HepG2 (cell line): ENCODE measurements around the gene TBC1D22A. TPM values are rescaled to one million over a fixed set of nuclear protein-coding genes. Genes with fewer than 3 reads are reported as not detected.

ENCODE experiments used
- BHLHE40 ChIP-seq: IDR thresholded peaks from 2 replicates; pipeline ENCODE4 v1.6.1; 2011; ENCODE audit warnings: low read length, improper control_type of control experiment
- CC2D1A ChIP-seq: sonication (generic); formaldehyde crosslinking; IDR thresholded peaks from 2 replicates; pipeline ENCODE4 v1.8.1; 2023; ENCODE audit warnings: mild to moderate bottlenecking, missing genetic modification reagents
- GATAD2A ChIP-seq: IDR thresholded peaks from 2 replicates; pipeline ENCODE4 v1.6.1; 2016
- HDAC2 ChIP-seq: sonication (generic); formaldehyde crosslinking; IDR thresholded peaks from 2 replicates; pipeline ENCODE4 v1.4.0; 2020; ENCODE audit warnings: missing genetic modification reagents
- MED1 ChIP-seq: sonication (generic); formaldehyde crosslinking; IDR thresholded peaks from 2 replicates; pipeline ENCODE4 v1.4.0; 2020; ENCODE audit warnings: missing genetic modification reagents
- MXD4 ChIP-seq: IDR thresholded peaks from 2 replicates; pipeline ENCODE4 v1.6.1; 2016; ENCODE audit warnings: mild to moderate bottlenecking, missing biosample characterization, missing genetic modification reagents
- NR1H2 ChIP-seq: sonication (generic); formaldehyde crosslinking; IDR thresholded peaks from 2 replicates; pipeline ENCODE4 v1.8.1; 2022; ENCODE audit warnings: low read depth, missing genetic modification reagents, borderline replicate concordance
- SAP130 ChIP-seq: IDR thresholded peaks from 2 replicates; pipeline ENCODE4 v1.6.1; 2016; ENCODE audit warnings: low read depth
- SMARCC2 ChIP-seq: fragments of 450-650 bp; IDR thresholded peaks from 2 replicates; pipeline ENCODE4 v1.6.1; 2017; ENCODE audit warnings: antibody characterized with exemption, mild to moderate bottlenecking
- SOX6 ChIP-seq, 2 experiments: fragments of 450-650 bp in 1 of 2; sonication (generic) in 1 of 2; formaldehyde crosslinking in 1 of 2; IDR thresholded peaks; 2 replicates each; pipeline versions ENCODE4 v1.4.0 to v1.6.1; 2017 to 2020; ENCODE audit warnings: antibody characterized with exemption in 1 of 2, mild to moderate bottlenecking in 1 of 2, missing genetic modification reagents in 1 of 2
- TBP ChIP-seq: sonication (generic); formaldehyde crosslinking; IDR thresholded peaks from 2 replicates; pipeline ENCODE4 v1.5.0; 2020; ENCODE audit warnings: missing genetic modification reagents
- TCF12 ChIP-seq, 2 experiments: fragments of 450-650 bp in 1 of 2; sonication (generic) in 1 of 2; formaldehyde crosslinking in 1 of 2; IDR thresholded peaks; 2 replicates each; pipeline versions ENCODE4 v1.6.1 to v1.8.0; 2017 to 2022; ENCODE audit warnings: antibody characterized with exemption in 1 of 2, mild to moderate bottlenecking in 1 of 2, missing genetic modification reagents in 1 of 2, moderate library complexity in 1 of 2
- THYN1 ChIP-seq: sonication (generic); formaldehyde crosslinking; IDR thresholded peaks from 2 replicates; pipeline ENCODE4 v1.8.1; 2023; ENCODE audit warnings: low read depth, mild to moderate bottlenecking, moderate library complexity, missing genetic modification reagents, borderline replicate concordance
- WIZ ChIP-seq: sonication (generic); formaldehyde crosslinking; IDR thresholded peaks from 2 replicates; pipeline ENCODE4 v1.5.1; 2020; ENCODE audit warnings: mild to moderate bottlenecking, missing genetic modification reagents
- ZKSCAN5 ChIP-seq: sonication (generic); formaldehyde crosslinking; IDR thresholded peaks from 2 replicates; pipeline ENCODE4 v1.5.1; 2020; ENCODE audit warnings: mild to moderate bottlenecking, missing genetic modification reagents
- ZNF24 ChIP-seq: fragments of 450-650 bp; IDR thresholded peaks from 2 replicates; pipeline ENCODE4 v1.6.1; 2017; ENCODE audit warnings: antibody characterized with exemption, mild to moderate bottlenecking
- ZNF546 ChIP-seq: sonication (generic); formaldehyde crosslinking; conservative IDR thresholded peaks from 2 replicates; pipeline ENCODE4 v1.8.1; 2023; ENCODE audit warnings: mild to moderate bottlenecking, missing genetic modification reagents
- ZNF644 ChIP-seq: IDR thresholded peaks from 2 replicates; pipeline ENCODE4 v1.6.1; 2016; ENCODE audit warnings: low read depth
- ZNF660 ChIP-seq: sonication (generic); formaldehyde crosslinking; IDR thresholded peaks from 2 replicates; pipeline ENCODE4 v1.5.1; 2020; ENCODE audit warnings: mild to moderate bottlenecking, low read depth, missing genetic modification reagents, borderline replicate concordance
- ZNF670 ChIP-seq: sonication (generic); formaldehyde crosslinking; IDR thresholded peaks from 2 replicates; pipeline ENCODE4 v1.8.0; 2022; ENCODE audit warnings: mild to moderate bottlenecking, missing genetic modification reagents, borderline replicate concordance
- polyA plus RNA-seq, 8 experiments: library from polyadenylated mRNA; depleted of rRNA in 3 of 8; stranded (reverse) in 7 of 8; unstranded in 1 of 8; fragments of >200 nt; fragmentation: Illumina TruSeq in 4 of 8; extraction: Trizol in 4 of 8; gene quantifications; 2 replicates each; pipeline versions ENCODE4 v1.2.1 to v1.2.3, GENCODE V29; 2011 to 2016; ENCODE audit warnings: low read depth in 4 of 8, missing spikeins in 1 of 8, mixed read lengths in 1 of 8; ENCODE audit not compliant: insufficient read depth in 1 of 8
- total RNA-seq, 5 experiments: library from RNA; depleted of rRNA; stranded (reverse); fragments of >200 nt; fragmentation: Illumina TruSeq; extraction: Trizol; gene quantifications; 2 replicates each; pipeline ENCODE4 v1.2.3, GENCODE V29; 2016; ENCODE audit warnings: low read depth in 1 of 5
- TF ChIP-seq, protein P1 (sequence below): sonication (generic); formaldehyde crosslinking; IDR thresholded peaks from 2 replicates; pipeline ENCODE4 v1.4.0; 2020; ENCODE audit warnings: missing genetic modification reagents, borderline replicate concordance
- TF ChIP-seq, protein P2 (sequence below): sonication (generic); formaldehyde crosslinking; IDR thresholded peaks from 2 replicates; pipeline ENCODE4 v1.8.1; 2022; ENCODE audit warnings: low read depth, mild to moderate bottlenecking, missing genetic modification reagents
- TF ChIP-seq, protein P3 (sequence below): sonication (generic); formaldehyde crosslinking; IDR thresholded peaks from 2 replicates; pipeline ENCODE4 v1.8.1; 2023; ENCODE audit warnings: mild to moderate bottlenecking, inconsistent platforms, moderate library complexity, missing genetic modification reagents, borderline replicate concordance
- TF ChIP-seq, protein P4 (sequence below): IDR thresholded peaks from 2 replicates; pipeline ENCODE4 v1.6.1; 2016

TBC1D22A gene
- total and polyA plus RNA-seq, 2 of the 13 experiments (the other 11 are each of a cell fraction or from before 2014, with no cell fraction given) = 17.3 to 18.0 TPM

DNA sequence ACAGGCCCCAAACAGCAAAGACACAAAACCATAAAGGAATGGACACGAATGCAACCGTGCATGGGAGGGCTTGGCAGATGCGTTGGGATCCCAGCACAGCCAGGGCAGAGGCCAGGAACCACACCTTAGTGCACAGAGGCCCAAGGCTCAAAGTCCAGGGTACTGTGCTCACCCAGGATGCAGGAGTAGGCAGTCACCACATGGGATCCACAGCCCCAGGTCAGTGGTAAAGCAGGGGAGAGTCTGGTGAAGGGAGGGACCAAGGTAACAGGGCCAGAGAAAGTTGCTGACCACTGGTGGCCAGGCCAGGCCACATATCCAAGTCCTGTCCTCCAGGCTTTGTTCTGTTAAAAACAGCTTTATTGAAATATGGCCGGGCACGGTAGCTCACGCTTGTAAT lies 17.9 kb upstream of the TBC1D22A start (continued):
- TF ChIP-seq, protein P1, sequence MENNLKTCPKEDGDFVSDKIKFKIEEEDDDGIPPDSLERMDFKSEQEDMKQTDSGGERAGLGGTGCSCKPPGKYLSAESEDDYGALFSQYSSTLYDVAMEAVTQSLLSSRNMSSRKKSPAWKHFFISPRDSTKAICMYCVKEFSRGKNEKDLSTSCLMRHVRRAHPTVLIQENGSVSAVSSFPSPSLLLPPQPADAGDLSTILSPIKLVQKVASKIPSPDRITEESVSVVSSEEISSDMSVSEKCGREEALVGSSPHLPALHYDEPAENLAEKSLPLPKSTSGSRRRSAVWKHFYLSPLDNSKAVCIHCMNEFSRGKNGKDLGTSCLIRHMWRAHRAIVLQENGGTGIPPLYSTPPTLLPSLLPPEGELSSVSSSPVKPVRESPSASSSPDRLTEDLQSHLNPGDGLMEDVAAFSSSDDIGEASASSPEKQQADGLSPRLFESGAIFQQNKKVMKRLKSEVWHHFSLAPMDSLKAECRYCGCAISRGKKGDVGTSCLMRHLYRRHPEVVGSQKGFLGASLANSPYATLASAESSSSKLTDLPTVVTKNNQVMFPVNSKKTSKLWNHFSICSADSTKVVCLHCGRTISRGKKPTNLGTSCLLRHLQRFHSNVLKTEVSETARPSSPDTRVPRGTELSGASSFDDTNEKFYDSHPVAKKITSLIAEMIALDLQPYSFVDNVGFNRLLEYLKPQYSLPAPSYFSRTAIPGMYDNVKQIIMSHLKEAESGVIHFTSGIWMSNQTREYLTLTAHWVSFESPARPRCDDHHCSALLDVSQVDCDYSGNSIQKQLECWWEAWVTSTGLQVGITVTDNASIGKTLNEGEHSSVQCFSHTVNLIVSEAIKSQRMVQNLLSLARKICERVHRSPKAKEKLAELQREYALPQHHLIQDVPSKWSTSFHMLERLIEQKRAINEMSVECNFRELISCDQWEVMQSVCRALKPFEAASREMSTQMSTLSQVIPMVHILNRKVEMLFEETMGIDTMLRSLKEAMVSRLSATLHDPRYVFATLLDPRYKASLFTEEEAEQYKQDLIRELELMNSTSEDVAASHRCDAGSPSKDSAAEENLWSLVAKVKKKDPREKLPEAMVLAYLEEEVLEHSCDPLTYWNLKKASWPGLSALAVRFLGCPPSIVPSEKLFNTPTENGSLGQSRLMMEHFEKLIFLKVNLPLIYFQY (CRISPR knock-in tag) = no peak
- TF ChIP-seq SOX6 (IDR thresholded peaks at IDR 0.05) (no peak), SOX6 (CRISPR knock-in tag; IDR thresholded peaks at IDR 0.05) (peak; percentile 48), BHLHE40 (no peak), MXD4 (CRISPR knock-in tag) (no peak; the same call in 1 of the 2 replicates), ZNF644 (peak; percentile 78; the same call in 1 of the 2 replicates), SAP130 (CRISPR knock-in tag) (peak; percentile 80), CC2D1A (CRISPR knock-in tag) (no peak), SMARCC2 (no peak), GATAD2A (CRISPR knock-in tag) (peak; percentile 67), THYN1 (CRISPR knock-in tag) (no peak), TBP (CRISPR knock-in tag) (no peak), HDAC2 (CRISPR knock-in tag) (peak; percentile 58; the same call in 1 of the 2 replicates), NR1H2 (no peak), ZNF660 (CRISPR knock-in tag) (no peak), ZNF670 (CRISPR knock-in tag) (no peak), ZNF546 (0 out of 2 replicates have a peak, but pooled peaks have one; percentile 35), ZNF24 (no peak), ZKSCAN5 (CRISPR knock-in tag) (no peak), MED1 (CRISPR knock-in tag) (peak; percentile 73), WIZ (CRISPR knock-in tag) (no peak), TCF12 (IDR thresholded peaks at IDR 0.05) (no peak), TCF12 (CRISPR knock-in tag; IDR thresholded peaks at IDR 0.05) (no peak)
- TF ChIP-seq, protein P2, sequence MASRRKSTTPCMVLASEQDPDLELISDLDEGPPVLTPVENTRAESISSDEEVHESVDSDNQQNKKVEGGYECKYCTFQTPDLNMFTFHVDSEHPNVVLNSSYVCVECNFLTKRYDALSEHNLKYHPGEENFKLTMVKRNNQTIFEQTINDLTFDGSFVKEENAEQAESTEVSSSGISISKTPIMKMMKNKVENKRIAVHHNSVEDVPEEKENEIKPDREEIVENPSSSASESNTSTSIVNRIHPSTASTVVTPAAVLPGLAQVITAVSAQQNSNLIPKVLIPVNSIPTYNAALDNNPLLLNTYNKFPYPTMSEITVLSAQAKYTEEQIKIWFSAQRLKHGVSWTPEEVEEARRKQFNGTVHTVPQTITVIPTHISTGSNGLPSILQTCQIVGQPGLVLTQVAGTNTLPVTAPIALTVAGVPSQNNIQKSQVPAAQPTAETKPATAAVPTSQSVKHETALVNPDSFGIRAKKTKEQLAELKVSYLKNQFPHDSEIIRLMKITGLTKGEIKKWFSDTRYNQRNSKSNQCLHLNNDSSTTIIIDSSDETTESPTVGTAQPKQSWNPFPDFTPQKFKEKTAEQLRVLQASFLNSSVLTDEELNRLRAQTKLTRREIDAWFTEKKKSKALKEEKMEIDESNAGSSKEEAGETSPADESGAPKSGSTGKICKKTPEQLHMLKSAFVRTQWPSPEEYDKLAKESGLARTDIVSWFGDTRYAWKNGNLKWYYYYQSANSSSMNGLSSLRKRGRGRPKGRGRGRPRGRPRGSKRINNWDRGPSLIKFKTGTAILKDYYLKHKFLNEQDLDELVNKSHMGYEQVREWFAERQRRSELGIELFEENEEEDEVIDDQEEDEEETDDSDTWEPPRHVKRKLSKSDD = no peak
- TF ChIP-seq, protein P3, sequence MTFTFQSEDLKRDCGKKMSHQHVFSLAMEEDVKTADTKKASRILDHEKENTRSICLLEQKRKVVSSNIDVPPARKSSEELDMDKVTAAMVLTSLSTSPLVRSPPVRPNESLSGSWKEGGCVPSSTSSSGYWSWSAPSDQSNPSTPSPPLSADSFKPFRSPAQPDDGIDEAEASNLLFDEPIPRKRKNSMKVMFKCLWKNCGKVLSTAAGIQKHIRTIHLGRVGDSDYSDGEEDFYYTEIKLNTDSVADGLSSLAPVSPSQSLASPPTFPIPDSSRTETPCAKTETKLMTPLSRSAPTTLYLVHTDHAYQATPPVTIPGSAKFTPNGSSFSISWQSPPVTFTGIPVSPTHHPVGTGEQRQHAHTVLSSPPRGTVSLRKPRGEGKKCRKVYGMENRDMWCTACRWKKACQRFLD (CRISPR knock-in tag) = no peak
- TF ChIP-seq, protein P4, sequence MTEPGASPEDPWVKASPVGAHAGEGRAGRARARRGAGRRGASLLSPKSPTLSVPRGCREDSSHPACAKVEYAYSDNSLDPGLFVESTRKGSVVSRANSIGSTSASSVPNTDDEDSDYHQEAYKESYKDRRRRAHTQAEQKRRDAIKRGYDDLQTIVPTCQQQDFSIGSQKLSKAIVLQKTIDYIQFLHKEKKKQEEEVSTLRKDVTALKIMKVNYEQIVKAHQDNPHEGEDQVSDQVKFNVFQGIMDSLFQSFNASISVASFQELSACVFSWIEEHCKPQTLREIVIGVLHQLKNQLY (CRISPR knock-in tag) = no peak
